Panc1 (cell line): ENCODE results near the gene TJAP1.
"Not testable (repeated sequence)": the region's sequence is repeated elsewhere in the genome, so short reads cannot be mapped to it uniquely, and the experiment has no call there.

Experiments
- POLR2AphosphoS5 ChIP-seq: IDR thresholded peaks from 2 replicates; pipeline ENCODE4 v1.6.1; 2012; ENCODE audit warnings: mild to moderate bottlenecking, low read depth, low read length, moderate library complexity
- SIN3A ChIP-seq: IDR thresholded peaks from 2 replicates; pipeline ENCODE4 v1.6.1; 2012; ENCODE audit warnings: low read depth, mild to moderate bottlenecking, low read length, moderate library complexity, borderline replicate concordance; ENCODE audit not compliant: insufficient read depth
- TF ChIP-seq, protein P1 (sequence below): fragments of 450-650 bp; IDR thresholded peaks from 2 replicates; pipeline ENCODE4 v1.5.1; 2017; ENCODE audit warnings: mild to moderate bottlenecking
- TF ChIP-seq, protein P2 (sequence below), 2 experiments: IDR thresholded peaks; 2 replicates each; pipeline ENCODE4 v1.6.1; 2011 to 2012; ENCODE audit warnings: low read depth in 2 of 2, control low read depth in 1 of 2, low read length in 1 of 2, mild to moderate bottlenecking in 1 of 2, moderate library complexity in 1 of 2; ENCODE audit not compliant: insufficient read depth in 1 of 2

GRCh38 chr6:43498291-43498690, 20.9 kb downstream of the TJAP1 start:
- TF ChIP-seq, protein P1, sequence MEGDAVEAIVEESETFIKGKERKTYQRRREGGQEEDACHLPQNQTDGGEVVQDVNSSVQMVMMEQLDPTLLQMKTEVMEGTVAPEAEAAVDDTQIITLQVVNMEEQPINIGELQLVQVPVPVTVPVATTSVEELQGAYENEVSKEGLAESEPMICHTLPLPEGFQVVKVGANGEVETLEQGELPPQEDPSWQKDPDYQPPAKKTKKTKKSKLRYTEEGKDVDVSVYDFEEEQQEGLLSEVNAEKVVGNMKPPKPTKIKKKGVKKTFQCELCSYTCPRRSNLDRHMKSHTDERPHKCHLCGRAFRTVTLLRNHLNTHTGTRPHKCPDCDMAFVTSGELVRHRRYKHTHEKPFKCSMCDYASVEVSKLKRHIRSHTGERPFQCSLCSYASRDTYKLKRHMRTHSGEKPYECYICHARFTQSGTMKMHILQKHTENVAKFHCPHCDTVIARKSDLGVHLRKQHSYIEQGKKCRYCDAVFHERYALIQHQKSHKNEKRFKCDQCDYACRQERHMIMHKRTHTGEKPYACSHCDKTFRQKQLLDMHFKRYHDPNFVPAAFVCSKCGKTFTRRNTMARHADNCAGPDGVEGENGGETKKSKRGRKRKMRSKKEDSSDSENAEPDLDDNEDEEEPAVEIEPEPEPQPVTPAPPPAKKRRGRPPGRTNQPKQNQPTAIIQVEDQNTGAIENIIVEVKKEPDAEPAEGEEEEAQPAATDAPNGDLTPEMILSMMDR: not testable (repeated sequence)
- TF ChIP-seq SIN3A, POLR2AphosphoS5: not testable (repeated sequence)
- TF ChIP-seq, protein P2, sequence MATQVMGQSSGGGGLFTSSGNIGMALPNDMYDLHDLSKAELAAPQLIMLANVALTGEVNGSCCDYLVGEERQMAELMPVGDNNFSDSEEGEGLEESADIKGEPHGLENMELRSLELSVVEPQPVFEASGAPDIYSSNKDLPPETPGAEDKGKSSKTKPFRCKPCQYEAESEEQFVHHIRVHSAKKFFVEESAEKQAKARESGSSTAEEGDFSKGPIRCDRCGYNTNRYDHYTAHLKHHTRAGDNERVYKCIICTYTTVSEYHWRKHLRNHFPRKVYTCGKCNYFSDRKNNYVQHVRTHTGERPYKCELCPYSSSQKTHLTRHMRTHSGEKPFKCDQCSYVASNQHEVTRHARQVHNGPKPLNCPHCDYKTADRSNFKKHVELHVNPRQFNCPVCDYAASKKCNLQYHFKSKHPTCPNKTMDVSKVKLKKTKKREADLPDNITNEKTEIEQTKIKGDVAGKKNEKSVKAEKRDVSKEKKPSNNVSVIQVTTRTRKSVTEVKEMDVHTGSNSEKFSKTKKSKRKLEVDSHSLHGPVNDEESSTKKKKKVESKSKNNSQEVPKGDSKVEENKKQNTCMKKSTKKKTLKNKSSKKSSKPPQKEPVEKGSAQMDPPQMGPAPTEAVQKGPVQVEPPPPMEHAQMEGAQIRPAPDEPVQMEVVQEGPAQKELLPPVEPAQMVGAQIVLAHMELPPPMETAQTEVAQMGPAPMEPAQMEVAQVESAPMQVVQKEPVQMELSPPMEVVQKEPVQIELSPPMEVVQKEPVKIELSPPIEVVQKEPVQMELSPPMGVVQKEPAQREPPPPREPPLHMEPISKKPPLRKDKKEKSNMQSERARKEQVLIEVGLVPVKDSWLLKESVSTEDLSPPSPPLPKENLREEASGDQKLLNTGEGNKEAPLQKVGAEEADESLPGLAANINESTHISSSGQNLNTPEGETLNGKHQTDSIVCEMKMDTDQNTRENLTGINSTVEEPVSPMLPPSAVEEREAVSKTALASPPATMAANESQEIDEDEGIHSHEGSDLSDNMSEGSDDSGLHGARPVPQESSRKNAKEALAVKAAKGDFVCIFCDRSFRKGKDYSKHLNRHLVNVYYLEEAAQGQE (IDR thresholded peaks at IDR 0.05; ENCODE audit: insufficient read depth in 1 of 2, low read depth in 2 of 2, low read length in 1 of 2): not testable (repeated sequence)
